Subcutaneous adipose tissue (tissue), 4 donors: ENCODE measurements around the gene AUNIP. TPM values are rescaled to one million over a fixed set of nuclear protein-coding genes. Genes with fewer than 3 reads are reported as not detected.

ENCODE experiments used
- CTCF ChIP-seq: fragments of 450-650 bp; IDR thresholded peaks from one replicate; pipeline ENCODE4 v1.5.1; 2016; ENCODE audit warnings: low read depth, mild to moderate bottlenecking, control low read depth, antibody characterized with exemption, moderate library complexity
- total RNA-seq, 4 donors: library from RNA; depleted of rRNA; stranded (reverse); fragments of >200 nt; gene quantifications; one replicate each; pipeline ENCODE4 v1.1.0, GENCODE V29; 2016

AUNIP gene
- total RNA-seq, 4 donors from 2014 or later: 1.9 TPM; not detected in 3

DNA sequence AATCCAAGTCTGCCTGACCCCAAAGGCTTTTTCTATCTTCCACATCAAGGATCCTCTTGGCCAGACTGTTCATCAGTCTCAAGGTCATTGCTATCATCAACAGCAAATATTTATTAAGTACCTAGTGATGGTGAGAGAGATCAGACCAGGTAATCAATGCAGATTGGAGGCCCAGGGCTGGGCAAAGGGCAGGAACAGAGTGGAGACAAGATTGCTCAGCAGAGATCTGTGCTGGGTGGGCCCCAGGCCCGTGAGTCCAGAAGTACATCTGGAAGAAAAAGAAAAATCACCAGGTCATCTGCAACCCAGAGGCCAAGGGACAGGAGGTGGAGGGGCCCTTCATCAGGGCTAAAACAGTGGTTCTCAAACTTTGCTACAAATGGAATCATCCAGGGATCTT, 26.3 kb upstream of the AUNIP start:
- no peak for TF ChIP-seq CTCF

GRCh38 chr1:25881266-25881665, 22.0 kb upstream of the AUNIP start:
- no peak for TF ChIP-seq CTCF

GRCh38 chr1:25880518-25880917, 21.3 kb upstream of the AUNIP start:
- no peak for TF ChIP-seq CTCF

- TF ChIP-seq CTCF: no peak
Observed at GRCh38 chr1:25879675-25880074, 20.4 kb upstream of the AUNIP start.

DNA sequence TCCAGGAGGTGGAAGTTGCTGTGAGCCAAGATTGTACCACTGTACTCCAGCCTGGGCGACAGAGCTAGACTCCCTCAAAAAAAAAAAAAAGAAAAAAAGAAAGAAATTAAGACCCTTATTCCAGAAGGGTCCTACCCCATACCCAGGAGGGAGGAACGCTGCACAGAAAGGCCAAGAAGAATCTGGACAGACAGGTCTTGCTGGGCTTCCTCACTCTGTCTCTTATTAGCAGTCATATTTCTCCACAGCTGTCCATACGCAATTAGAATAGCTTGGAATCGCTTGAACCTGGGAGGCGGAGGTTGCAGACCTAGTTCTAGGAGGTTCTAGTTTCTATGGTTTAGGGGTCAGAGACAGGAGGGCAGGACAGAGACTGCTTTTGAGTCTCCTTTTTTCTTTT, 19.4 kb upstream of the AUNIP start:
- no peak for TF ChIP-seq CTCF

DNA sequence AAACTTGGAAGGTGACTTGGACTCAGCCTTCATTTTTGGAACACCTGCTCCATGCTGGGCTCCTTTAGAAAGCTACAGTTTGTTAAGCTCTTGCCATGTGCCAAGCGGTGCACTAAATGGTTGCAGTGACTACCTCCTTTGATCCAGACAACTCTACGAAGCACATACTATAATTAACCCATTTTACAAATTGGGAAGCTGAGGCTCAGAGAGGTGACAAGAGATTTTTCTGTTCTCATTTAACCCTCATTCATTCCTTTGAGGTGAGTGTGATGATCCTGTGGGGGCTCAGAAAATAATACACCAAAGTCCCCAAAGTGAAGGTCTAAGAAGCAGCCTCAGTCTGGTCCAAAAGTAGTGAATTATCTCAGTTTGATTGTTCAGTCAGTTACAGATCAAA, 17.9 kb upstream of the AUNIP start:
- no peak for TF ChIP-seq CTCF

DNA sequence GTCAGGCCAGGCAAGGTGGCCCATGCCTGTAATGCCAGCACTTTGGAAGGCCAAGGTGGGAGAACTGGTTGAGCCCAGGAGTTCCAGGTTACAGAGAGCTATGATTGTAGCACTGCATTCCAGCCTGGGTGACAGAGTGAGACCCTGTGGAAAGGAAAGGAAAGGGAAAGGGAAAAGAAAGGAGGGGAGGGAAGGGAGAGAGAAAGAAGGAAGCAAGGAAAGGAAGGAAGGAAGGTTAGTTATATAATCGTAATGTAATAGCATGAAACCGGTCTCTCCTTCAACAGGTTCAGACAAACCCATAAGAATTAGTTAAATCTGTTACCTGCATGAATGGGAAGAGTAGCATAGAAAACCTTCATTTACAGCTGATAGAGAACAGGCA, 17.4 kb upstream of the AUNIP start:
- no peak for TF ChIP-seq CTCF
